ENCODE results near the gene SFXN2.

DNA sequence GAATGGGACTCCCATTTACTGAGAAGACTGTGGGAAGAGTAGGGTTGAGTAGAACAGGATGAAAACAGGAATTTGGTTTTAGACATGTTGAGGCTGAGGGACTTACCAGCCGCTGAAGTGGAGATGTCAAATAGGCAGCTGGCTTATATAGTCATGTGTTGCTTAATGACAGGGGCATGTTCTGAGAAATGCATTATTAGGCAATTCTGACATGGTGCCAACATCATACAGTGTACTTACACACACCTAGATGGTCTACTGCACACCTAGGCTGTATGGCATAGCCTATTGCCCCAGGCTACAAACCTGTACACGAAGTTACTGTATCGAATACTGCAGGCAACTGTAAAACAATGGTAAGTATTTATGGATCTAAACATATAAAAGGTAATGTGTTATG, 17.7 kb upstream of the SFXN2 start:
- TF ChIP-seq, protein P1, sequence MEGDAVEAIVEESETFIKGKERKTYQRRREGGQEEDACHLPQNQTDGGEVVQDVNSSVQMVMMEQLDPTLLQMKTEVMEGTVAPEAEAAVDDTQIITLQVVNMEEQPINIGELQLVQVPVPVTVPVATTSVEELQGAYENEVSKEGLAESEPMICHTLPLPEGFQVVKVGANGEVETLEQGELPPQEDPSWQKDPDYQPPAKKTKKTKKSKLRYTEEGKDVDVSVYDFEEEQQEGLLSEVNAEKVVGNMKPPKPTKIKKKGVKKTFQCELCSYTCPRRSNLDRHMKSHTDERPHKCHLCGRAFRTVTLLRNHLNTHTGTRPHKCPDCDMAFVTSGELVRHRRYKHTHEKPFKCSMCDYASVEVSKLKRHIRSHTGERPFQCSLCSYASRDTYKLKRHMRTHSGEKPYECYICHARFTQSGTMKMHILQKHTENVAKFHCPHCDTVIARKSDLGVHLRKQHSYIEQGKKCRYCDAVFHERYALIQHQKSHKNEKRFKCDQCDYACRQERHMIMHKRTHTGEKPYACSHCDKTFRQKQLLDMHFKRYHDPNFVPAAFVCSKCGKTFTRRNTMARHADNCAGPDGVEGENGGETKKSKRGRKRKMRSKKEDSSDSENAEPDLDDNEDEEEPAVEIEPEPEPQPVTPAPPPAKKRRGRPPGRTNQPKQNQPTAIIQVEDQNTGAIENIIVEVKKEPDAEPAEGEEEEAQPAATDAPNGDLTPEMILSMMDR (conservative IDR thresholded peaks at IDR 0.05 in 1 of 2, IDR thresholded peaks at IDR 0.05 in 1 of 2; ENCODE audit: extremely low read depth in 1 of 2, insufficient read depth in 1 of 2, low read depth in 1 of 2, low read length in 2 of 2), result no peak
- TF ChIP-seq EZH2 (IDR thresholded peaks at IDR 0.05; ENCODE audit: borderline replicate concordance, low read length), result no peak

Measured in mammary epithelial cell (primary cell).